GM19372 (cell line): Measurements from ENCODE around the gene SLC9A2.

Source experiments
- ATAC-seq: cut with Tn5 transposase; IDR thresholded peaks from one replicate; pipeline ENCODE4 v1.9.1; 2021; ENCODE audit warnings: mild to moderate bottlenecking, low read depth, moderate library complexity; ENCODE audit not compliant: unreplicated experiment

SLC9A2 gene

GRCh38 chr2:102618452-102619413 lies 620 bp upstream of the SLC9A2 start:
- no peak for ATAC-seq

DNA sequence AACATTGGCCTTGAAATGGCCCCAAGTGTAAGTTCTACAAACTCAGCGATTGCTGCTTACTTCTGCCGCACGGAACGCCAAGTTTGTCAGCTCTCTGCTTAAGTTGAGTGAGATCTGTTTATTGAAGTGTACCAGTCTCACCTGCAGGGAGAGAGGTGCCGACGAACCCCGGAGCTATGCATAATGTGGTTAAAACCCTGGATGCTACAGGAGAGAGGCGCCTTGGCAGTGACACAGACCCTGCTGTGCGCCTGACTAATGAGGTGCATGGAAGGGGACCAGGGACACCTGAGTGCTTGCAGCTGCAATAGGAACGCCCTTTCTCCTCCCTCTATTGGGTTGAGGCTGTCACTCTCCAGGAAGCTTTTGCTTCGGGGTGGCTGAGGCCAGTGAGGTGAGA lies 979 bp downstream of the SLC9A2 start:
- ATAC-seq = no peak

DNA sequence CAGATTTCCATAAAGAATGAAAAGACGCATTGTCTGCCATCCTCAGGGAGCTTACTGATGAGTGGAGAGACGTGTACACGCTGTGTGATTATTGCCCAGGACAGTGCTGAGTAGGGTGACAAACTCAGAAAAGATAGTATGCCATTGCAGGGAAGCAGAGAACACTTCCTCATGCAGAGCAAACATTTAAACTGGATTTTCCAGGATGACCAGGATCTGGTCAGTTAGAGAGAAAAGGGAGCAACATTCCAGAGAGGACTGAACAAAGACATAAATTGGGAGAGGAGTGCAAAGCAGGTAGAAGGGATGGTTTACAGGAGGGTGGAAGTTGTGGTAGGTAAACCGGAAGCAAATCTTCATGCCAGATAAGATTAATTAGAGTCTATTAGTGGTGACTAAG lies 2.3 kb downstream of the SLC9A2 start:
- ATAC-seq = no peak

- no peak for ATAC-seq
Observed at GRCh38 chr2:102622646-102623045, 3.3 kb downstream of the SLC9A2 start.

DNA sequence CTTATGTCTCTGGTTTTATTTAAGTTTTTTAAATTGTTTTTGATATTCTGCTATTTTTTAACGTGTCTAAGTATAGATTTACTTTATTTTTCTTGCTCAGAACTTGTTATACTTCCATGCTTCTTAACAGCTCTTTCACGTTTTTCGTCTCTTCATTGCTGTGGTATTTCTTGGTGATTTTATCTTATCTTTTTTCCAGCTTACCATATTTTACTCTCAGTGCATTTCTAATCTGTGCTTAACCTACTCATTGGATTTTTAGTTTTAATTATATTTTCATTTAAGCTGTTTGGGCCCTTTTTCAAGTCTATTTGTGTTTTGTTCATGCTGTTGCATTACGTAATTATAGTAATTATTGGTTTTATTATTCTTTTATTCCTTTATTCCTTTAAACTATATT lies 11.1 kb downstream of the SLC9A2 start:
- ATAC-seq = no peak

- ATAC-seq = no peak
Observed at GRCh38 chr2:102632380-102633175, 13.2 kb downstream of the SLC9A2 start.

DNA sequence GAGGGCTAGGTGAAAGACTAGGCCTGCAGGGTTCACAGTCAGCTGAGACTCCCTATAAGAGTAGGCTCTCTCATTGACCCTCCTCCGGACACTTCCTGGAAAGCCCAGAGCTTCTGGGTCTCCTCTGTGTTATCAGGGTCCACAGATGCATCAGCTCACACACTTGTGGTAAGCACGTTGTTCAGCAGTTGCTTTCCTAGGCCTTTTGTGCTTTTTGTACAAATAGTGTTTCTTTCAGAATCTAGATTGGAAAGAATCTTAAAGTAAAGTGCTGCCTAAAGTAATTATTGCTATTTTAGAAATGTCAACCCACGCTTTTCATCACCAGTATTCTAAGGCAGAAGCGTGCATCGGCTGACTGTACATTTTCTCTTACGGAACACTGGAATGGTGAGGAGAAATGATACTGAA lies 15.5 kb downstream of the SLC9A2 start:
- no peak for ATAC-seq

- ATAC-seq = no peak
Observed at GRCh38 chr2:102635317-102635716, 16.0 kb downstream of the SLC9A2 start.

- ATAC-seq = no peak
Observed at GRCh38 chr2:102636283-102636907, 17.0 kb downstream of the SLC9A2 start.

- no peak for ATAC-seq
Observed at GRCh38 chr2:102637358-102637757, 18.0 kb downstream of the SLC9A2 start.

- no peak for ATAC-seq
Observed at GRCh38 chr2:102639429-102639828, 20.1 kb downstream of the SLC9A2 start.

GRCh38 chr2:102652126-102652525 lies 32.8 kb downstream of the SLC9A2 start:
- no peak for ATAC-seq

- ATAC-seq = no peak
Observed at GRCh38 chr2:102657770-102658169, 38.4 kb downstream of the SLC9A2 start.

DNA sequence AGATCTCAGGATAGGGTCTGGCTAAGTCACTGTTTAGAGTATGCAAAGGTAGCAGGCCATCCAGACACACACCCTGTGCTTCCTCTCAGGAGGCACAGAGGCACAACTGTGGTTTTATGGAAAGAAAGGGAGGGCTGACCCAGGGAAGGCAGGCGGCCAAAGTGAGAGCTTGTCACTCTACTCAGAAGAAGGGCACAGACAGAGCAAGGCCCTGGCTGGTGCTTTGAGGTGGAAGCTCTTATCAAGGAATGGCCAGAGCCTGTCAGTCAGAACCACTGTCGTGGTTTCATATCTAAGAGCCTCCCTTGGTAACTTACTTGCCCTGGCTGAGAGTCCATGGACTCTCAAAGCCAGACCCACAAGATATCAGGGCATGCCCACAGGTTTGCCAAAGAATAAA lies 40.7 kb downstream of the SLC9A2 start:
- ATAC-seq = no peak

DNA sequence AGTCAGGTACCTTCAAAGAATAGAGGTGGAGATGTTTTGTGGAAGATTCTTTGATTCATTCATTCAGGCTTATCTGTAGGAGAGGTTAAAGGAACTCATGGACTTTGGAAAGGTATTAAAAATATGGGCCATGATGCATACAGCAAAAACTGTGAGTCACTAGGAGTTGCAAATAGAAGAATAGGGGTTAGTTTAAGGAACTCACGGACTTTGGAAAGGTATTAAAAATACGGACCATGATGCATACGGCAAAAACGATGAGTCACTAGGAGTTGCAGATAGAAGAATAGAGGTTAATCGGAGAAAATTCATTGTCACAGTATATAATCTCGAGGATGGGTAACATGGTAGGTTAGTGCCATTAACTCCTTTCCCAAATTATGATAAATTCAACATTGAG lies 41.2 kb downstream of the SLC9A2 start:
- ATAC-seq = no peak

DNA sequence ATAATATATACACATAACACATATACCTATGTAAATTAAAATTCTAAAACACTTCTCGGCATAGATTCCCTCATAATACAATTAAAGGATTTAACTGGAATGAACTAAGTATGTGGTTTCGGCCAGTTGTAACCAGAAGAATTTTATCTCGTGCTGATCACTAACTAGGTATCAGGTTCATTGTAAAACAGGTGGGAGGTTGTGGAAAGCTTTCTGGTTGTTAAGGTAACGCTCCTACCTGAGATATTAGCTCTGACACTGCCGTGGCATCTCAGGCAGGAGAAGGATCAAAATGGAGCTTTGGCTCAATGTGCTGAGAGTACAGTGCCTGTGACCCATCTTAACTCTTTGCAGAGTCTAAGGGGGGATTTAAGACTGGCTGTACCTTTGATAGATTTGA lies 42.5 kb downstream of the SLC9A2 start:
- no peak for ATAC-seq

GRCh38 chr2:102662833-102663232 lies 43.5 kb downstream of the SLC9A2 start:
- no peak for ATAC-seq

DNA sequence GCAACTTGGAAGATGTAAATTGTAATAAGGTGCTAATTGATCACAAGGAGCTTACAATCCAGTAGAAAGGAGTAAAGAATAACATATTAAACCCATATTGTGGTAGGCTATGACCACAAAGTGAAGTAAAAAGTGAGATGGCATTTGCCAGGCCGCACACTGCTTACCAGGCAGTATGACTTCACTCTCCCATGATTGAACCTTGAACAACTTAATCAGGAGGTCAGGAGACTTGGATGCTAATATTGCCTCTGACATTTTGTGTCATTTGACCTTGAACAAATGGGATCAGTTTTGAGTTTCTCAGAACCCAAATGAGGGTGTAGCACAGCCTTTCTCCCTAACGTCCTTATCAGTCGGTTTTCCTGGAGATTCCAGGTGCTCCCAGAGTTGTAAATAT lies 44.0 kb downstream of the SLC9A2 start:
- no peak for ATAC-seq

DNA sequence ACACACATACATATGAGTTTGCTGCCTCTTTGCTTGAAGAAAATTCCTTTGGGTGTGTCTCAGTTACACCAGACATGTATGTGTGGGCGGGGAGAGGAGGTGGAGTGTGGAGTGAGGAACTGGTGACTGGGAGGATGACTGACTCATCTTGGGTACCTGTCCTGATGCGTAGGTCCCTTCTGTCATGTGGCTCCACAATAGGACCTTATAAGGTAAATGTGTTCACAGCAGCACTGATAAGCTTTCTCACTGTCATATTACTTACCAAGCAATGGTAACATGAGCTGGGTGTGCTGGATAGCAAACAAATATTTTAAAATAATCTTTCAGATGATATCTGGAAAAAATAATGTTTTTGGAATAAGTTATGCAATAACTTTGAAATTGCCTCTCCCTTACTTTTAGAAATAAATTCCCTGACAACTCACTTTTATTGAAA lies 45.1 kb downstream of the SLC9A2 start:
- ATAC-seq = no peak

DNA sequence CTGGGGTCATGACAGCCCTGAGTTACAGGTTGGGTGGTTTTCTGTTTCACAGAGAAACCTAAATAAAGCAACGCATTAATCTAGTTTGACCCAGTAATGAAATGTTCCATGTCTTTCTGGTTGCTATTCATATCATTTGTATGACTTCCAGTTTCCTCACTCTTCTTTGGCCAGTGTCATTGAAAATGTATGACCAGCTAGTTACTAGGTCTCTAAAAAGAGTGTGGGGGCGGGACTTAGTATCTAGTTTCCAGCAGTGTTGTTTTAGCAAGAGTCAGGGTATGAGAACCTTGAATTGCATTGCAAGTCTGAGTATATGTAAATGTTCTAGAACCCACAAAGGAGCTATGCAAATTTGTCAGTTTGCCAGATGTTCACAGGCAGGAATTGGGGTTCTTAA lies 47.7 kb downstream of the SLC9A2 start:
- no peak for ATAC-seq

GRCh38 chr2:102668171-102668570 lies 48.8 kb downstream of the SLC9A2 start:
- no peak for ATAC-seq
